ENCODE data around the gene MED4. TPM values are rescaled to one million over a fixed set of nuclear protein-coding genes. Genes with fewer than 3 reads are reported as not detected.

The MED4 gene
- total and polyA plus RNA-seq, 2 donors from 2014 or later: 50.8 to 54.3 TPM

DNA sequence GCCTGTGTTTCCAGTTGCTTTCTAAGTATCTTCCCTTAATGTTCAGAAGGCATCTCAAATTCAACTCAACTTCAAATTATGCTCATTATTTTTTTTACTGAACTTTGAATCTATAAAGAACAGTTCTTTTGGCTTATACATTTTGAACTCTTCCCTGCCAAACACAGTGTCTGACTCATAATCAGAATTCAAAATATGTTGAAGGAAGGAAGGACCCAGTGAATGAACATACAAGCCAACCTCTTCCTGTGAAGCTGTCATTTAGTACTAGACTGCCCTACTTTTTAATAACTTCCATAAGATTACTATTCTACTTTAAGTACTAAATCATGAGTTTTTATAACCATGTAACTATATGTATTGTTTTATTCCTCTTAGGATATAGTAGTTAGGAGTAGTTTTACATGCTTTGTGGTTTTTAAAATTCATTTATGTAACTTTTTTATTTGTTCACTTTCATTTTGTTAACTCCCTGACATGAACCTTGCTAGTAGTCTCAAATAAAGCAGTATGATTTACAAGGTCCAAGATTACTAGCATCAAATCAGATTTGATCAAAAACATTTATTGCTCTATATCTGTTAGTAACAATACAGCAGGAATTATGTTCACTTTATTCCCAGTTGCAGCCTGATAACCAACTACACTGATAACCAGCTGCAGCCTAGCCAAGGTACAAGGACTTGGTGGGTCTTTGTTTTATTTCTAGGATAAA is 51.0 kb downstream of the MED4 start:
- H3K9ac ChIP-seq (ENCODE audit: low read length in 3 of 3): no peak overlapping the region
- H3K9me3 ChIP-seq (ENCODE audit: control insufficient read depth in 2 of 3, insufficient read depth in 1 of 3, low read length in 3 of 3): no peaks in the 10 kb centered on the region
- H3K4me3 ChIP-seq (ENCODE audit: low read length in 3 of 3): no peak overlapping the region
- no peak for DNase-seq
- peaks cover 0 to under 1% (median 0%) of the 10 kb centered on the region in 3 donors for H3K4me1 ChIP-seq (ENCODE audit: control insufficient read depth in 2 of 3, insufficient read depth in 2 of 3, low read depth in 1 of 3, low read length in 3 of 3)
- no peak overlapping the region for H3K27ac ChIP-seq (ENCODE audit: low read depth in 2 of 2, low read length in 2 of 2)
- intact Hi-C loops (cut with DNase I): no loop called here
- FAIRE-seq: no peak
- TF ChIP-seq, protein P1, sequence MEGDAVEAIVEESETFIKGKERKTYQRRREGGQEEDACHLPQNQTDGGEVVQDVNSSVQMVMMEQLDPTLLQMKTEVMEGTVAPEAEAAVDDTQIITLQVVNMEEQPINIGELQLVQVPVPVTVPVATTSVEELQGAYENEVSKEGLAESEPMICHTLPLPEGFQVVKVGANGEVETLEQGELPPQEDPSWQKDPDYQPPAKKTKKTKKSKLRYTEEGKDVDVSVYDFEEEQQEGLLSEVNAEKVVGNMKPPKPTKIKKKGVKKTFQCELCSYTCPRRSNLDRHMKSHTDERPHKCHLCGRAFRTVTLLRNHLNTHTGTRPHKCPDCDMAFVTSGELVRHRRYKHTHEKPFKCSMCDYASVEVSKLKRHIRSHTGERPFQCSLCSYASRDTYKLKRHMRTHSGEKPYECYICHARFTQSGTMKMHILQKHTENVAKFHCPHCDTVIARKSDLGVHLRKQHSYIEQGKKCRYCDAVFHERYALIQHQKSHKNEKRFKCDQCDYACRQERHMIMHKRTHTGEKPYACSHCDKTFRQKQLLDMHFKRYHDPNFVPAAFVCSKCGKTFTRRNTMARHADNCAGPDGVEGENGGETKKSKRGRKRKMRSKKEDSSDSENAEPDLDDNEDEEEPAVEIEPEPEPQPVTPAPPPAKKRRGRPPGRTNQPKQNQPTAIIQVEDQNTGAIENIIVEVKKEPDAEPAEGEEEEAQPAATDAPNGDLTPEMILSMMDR (IDR thresholded peaks at IDR 0.05; ENCODE audit: borderline replicate concordance, extremely low read depth, insufficient read depth): no peak
- no peaks in the 10 kb centered on the region for H3K27me3 ChIP-seq (ENCODE audit: control insufficient read depth, insufficient read depth, low read length)
- H3K36me3 ChIP-seq (ENCODE audit: control insufficient read depth in 2 of 3, insufficient read depth in 3 of 3, low read length in 3 of 3): peaks cover 0 to 6% (median 0%) of the 10 kb centered on the region in 3 donors

DNA sequence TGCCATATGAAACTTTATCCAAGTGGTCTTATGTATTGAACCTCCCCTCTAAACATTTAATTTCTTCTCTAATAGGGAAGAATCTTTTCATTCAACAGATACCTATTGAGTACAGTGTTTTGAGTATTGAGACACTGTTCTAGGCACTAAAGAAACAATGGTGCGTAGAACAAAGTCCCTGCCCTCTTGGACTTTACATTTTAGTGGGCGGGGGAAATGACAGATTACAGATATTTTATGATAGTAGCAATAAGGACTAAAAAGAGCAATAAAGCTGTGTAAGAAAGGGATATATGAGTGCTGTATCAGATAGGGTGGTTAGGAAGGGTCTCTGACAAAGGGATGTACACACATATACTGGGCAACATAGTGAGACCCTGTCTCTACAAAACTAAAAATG is 52.0 kb downstream of the MED4 start:
- no peak overlapping the region for H3K27ac ChIP-seq (ENCODE audit: low read depth in 2 of 2, low read length in 2 of 2)
- DNase-seq: no peak
- H3K9ac ChIP-seq (ENCODE audit: low read length in 3 of 3): no peak overlapping the region
- peaks cover 0 to 6% (median 0%) of the 10 kb centered on the region in 3 donors for H3K36me3 ChIP-seq (ENCODE audit: control insufficient read depth in 2 of 3, insufficient read depth in 3 of 3, low read length in 3 of 3)
- intact Hi-C loops (cut with DNase I): no loop called here
- H3K27me3 ChIP-seq (ENCODE audit: control insufficient read depth, insufficient read depth, low read length): no peaks in the 10 kb centered on the region
- TF ChIP-seq, protein P1 (IDR thresholded peaks at IDR 0.05; ENCODE audit: borderline replicate concordance, extremely low read depth, insufficient read depth): no peak
- H3K4me3 ChIP-seq (ENCODE audit: low read length in 3 of 3): no peak overlapping the region
- no peaks in the 10 kb centered on the region for H3K9me3 ChIP-seq (ENCODE audit: control insufficient read depth in 2 of 3, insufficient read depth in 1 of 3, low read length in 3 of 3)
- no peak for FAIRE-seq
- H3K4me1 ChIP-seq (ENCODE audit: control insufficient read depth in 2 of 3, insufficient read depth in 2 of 3, low read depth in 1 of 3, low read length in 3 of 3): peaks cover 2 to 5% (median 4%) of the 10 kb centered on the region in 3 donors

DNA sequence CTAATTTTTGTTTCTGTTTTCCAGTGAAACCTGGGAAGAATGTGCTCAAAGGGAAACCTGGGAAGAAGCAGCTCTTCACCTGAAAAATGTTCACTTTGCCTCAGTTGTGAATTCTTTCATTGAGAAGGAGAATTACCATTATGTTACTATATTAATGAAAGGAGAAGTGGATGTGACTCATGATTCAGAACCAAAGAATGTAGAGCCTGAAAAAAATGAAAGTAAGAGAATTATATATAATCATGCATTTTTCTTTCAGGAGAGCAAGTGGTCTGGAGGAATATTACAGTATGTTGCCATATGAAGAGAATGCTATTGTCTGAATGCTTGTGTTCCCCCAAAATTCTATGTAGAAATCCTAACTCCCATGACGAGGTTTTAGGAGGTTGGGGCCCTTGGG is 54.0 kb downstream of the MED4 start:
- no peaks in the 10 kb centered on the region for H3K9me3 ChIP-seq (ENCODE audit: control insufficient read depth in 2 of 3, insufficient read depth in 1 of 3, low read length in 3 of 3)
- FAIRE-seq: no peak

More for the DNA sequence above, 54.0 kb downstream of the MED4 start:
- no peak overlapping the region for H3K4me3 ChIP-seq (ENCODE audit: low read length in 3 of 3)
- DNase-seq: no peak
- intact Hi-C loops (cut with DNase I): no loop called here
- no peak overlapping the region for H3K9ac ChIP-seq (ENCODE audit: low read length in 3 of 3)
- no peaks in the 10 kb centered on the region for H3K27me3 ChIP-seq (ENCODE audit: control insufficient read depth, insufficient read depth, low read length)
- no peak overlapping the region for H3K27ac ChIP-seq (ENCODE audit: low read depth in 2 of 2, low read length in 2 of 2)
- TF ChIP-seq, protein P1 (IDR thresholded peaks at IDR 0.05; ENCODE audit: borderline replicate concordance, extremely low read depth, insufficient read depth): no peak
- H3K4me1 ChIP-seq (ENCODE audit: control insufficient read depth in 2 of 3, insufficient read depth in 2 of 3, low read depth in 1 of 3, low read length in 3 of 3): peaks cover 2 to 13% (median 8%) of the 10 kb centered on the region in 3 donors
- H3K36me3 ChIP-seq (ENCODE audit: control insufficient read depth in 2 of 3, insufficient read depth in 3 of 3, low read length in 3 of 3): peaks cover 0 to 6% (median 0%) of the 10 kb centered on the region in 3 donors
